ENCODE measurements around the gene RRM1. TPM values are rescaled to one million over a fixed set of nuclear protein-coding genes. Genes with fewer than 3 reads are reported as not detected.
"Not testable (repeated sequence)": the region's sequence is repeated elsewhere in the genome, so short reads cannot be mapped to it uniquely, and the experiment has no call there.

The RRM1 gene
- total RNA-seq, 3 donors from 2014 or later: 29.5 to 63.4 (median 36.3) TPM

DNA sequence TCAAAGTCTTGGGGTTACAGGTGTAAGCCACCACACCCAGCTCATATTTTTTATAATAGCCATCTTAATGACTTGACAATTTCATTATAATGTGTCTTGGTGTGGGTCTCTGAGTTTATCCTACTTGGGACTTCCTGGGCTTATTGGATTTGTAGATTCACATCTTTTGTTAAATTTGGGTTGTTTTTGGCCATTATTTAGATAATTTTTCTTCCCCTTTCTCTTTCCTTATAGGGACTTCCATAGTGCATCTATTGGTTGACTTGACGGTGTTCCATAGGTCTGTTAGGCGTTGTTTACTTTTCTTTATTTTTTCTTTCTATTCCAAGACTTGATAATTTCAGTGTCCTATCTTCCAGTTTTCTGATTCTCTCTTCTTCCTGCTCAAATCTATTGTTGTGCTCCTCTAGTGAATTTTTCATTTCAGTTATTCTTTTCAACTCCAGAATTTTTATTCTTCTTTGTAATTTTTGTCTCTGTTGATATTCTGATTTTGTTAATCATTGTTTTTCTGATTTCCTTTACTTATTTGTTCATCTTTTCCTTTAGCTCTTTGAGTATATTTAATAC is 45.6 kb downstream of the RRM1 start:
- no peaks in the 10 kb centered on the region for H3K36me3 ChIP-seq (ENCODE audit: low read depth)

DNA sequence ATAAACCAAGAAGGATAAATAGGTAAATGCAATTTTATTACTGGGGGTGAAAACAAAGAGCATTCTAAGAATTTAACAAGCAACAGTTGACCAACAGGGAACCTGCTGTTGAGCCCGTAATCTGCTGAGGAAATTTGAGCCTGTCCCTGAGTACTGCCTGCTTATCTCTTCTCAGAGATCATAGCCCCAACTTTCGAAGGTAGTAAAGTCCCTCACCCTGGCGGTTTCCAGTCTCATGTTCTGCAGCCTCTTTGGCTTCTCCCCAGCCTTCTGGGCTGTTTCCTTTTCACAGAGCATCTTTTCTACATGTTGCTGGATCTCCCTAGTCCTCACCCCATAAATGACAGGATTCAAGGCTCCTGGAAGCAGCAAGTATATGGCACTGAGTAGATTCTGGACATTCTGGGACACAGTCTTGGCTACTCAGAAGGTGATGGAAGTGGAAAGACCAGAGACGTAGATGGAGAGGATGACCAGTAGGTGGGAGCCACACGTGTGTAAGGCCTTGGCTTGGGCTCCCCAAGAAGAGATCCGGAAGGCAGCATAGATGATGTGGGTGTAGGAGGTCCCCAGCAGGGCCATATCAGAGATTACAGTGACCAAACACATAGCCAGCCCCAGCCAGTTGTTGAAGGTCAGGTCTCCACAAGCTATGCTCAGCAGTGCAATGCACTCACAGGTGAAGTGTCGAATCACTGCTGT is 51.6 kb downstream of the RRM1 start:
- intact Hi-C loops (cut with DNase I, micrococcal nuclease): no loop called here
- TF ChIP-seq, protein P1, sequence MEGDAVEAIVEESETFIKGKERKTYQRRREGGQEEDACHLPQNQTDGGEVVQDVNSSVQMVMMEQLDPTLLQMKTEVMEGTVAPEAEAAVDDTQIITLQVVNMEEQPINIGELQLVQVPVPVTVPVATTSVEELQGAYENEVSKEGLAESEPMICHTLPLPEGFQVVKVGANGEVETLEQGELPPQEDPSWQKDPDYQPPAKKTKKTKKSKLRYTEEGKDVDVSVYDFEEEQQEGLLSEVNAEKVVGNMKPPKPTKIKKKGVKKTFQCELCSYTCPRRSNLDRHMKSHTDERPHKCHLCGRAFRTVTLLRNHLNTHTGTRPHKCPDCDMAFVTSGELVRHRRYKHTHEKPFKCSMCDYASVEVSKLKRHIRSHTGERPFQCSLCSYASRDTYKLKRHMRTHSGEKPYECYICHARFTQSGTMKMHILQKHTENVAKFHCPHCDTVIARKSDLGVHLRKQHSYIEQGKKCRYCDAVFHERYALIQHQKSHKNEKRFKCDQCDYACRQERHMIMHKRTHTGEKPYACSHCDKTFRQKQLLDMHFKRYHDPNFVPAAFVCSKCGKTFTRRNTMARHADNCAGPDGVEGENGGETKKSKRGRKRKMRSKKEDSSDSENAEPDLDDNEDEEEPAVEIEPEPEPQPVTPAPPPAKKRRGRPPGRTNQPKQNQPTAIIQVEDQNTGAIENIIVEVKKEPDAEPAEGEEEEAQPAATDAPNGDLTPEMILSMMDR (IDR thresholded peaks at IDR 0.05): no peak
- Histone ChIP-seq H3K4me1 (ENCODE audit: low read depth) (no peaks in the 10 kb centered on the region), H3K36me3 (ENCODE audit: low read depth) (no peaks in the 10 kb centered on the region), H3K4me3 (no peak overlapping the region), H3K9me3 (no peaks in the 10 kb centered on the region)
- no peak for DNase-seq
- ATAC-seq: no peak

More for the DNA sequence above, 45.6 kb downstream of the RRM1 start:
- TF ChIP-seq, protein P1 (IDR thresholded peaks at IDR 0.05): no peak
- intact Hi-C loops (cut with DNase I, micrococcal nuclease): no loop called here
- ATAC-seq (no peak), DNase-seq (no peak)
- peaks cover 1% of the 10 kb centered on the region for H3K9me3 ChIP-seq
- H3K4me3 ChIP-seq: no peak overlapping the region
- H3K4me1 ChIP-seq (ENCODE audit: low read depth): no peaks in the 10 kb centered on the region

DNA sequence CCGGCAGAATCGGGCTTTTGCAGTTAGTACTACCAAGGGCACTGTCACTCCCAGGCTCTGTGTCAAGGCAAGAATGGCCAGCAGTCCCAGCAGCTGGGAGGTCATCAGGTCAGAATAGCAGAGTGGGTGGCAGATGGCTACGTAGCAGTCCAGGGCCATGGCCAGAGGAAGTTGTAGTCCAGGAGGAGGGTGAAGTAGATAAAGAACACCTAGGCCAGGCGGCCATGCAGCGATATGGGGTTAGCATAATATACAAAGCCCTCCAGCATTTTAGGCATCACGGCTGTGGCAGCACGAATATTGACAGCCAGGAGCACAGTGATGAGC is 52.1 kb downstream of the RRM1 start:
- no peak for DNase-seq
- intact Hi-C loops (cut with DNase I, micrococcal nuclease): no loop called here
- no peaks in the 10 kb centered on the region for H3K9me3 ChIP-seq
- H3K36me3 ChIP-seq (ENCODE audit: low read depth): no peaks in the 10 kb centered on the region
- no peaks in the 10 kb centered on the region for H3K4me1 ChIP-seq (ENCODE audit: low read depth)
- no peak for ATAC-seq
- H3K4me3 ChIP-seq: no peak overlapping the region
- TF ChIP-seq, protein P1 (IDR thresholded peaks at IDR 0.05): no peak

DNA sequence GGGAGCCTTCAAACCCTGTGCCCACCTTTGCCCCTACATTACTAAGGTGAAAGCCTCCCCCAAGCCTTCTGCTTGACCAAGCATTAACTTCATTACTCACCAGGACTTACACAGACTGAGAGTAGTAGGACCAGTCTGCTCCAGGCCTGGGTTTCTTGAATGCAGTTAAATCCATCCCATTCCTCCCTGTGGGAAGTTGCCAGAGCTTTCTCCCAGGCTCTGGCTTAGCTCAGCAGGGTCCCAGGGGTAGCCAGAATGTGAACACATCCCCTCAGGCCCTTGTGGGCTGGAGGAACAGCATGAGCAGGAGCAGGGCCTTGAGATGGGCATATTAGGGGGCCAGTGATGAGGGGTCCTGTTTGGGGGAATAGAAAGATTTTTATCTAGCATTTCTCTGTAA is 59.9 kb downstream of the RRM1 start:
- intact Hi-C loops (cut with DNase I, micrococcal nuclease): no loop called here
- H3K36me3 ChIP-seq (ENCODE audit: low read depth): no peaks in the 10 kb centered on the region
- no peak for DNase-seq
- no peaks in the 10 kb centered on the region for H3K4me1 ChIP-seq (ENCODE audit: low read depth)
- TF ChIP-seq, protein P1 (IDR thresholded peaks at IDR 0.05): no peak
- ATAC-seq: no peak
- no peaks in the 10 kb centered on the region for H3K9me3 ChIP-seq
- H3K4me3 ChIP-seq: no peak overlapping the region

DNA sequence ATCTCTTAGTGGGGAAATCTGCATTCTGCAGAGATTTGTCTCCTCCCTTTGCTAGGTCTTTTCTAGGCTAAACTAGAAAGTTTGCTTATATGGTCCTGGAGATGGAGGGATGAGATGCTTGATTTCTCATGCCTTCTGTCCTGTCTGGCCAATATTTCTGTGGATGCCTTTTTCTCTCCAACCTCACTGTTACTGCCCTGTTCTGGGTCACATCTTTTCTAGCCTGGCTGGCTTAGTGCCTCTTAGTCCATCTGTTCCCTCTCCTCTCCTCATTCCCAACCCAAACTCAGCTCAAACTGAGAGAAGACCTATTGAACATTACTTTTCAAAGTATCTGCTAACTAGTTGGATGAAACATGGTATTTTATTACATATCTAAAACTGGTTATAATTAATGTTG is 62.0 kb downstream of the RRM1 start:
- ATAC-seq: no peak
- Histone ChIP-seq H3K4me1 (ENCODE audit: low read depth) (no peaks in the 10 kb centered on the region), H3K4me3 (no peak overlapping the region), H3K9me3 (no peaks in the 10 kb centered on the region), H3K36me3 (ENCODE audit: low read depth) (no peaks in the 10 kb centered on the region)
- no peak for DNase-seq
- TF ChIP-seq, protein P1 (IDR thresholded peaks at IDR 0.05): no peak
- intact Hi-C loops (cut with DNase I, micrococcal nuclease): no loop called here

DNA sequence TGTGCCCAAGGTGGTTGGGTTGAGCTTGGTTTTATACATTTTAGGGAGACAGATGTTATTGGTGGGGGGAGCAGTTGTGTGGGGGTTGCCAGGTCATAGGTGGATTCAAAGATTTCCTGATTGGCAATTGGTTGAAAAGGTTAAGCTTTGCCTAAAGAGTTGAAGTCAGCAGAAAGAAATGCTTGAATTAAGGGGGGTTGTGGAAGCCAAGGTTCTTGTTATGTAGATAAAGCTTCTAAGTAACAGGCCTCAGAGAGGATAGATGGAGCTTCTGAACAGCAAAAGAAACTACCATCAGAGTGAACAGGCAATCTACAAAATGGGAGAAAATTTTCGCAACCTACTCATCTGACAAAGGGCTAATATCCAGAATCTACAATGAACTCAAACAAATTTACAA is 64.2 kb downstream of the RRM1 start:
- intact Hi-C loops (cut with DNase I, micrococcal nuclease); DNase-seq; ATAC-seq; H3K4me3 ChIP-seq; H3K9me3 ChIP-seq; H3K4me1 ChIP-seq (ENCODE audit: low read depth); H3K36me3 ChIP-seq (ENCODE audit: low read depth): not testable (repeated sequence)

All from mucosa of descending colon (tissue), 3 donors.